ENCODE measurements around the gene CBR3.

The CBR3 gene

DNA sequence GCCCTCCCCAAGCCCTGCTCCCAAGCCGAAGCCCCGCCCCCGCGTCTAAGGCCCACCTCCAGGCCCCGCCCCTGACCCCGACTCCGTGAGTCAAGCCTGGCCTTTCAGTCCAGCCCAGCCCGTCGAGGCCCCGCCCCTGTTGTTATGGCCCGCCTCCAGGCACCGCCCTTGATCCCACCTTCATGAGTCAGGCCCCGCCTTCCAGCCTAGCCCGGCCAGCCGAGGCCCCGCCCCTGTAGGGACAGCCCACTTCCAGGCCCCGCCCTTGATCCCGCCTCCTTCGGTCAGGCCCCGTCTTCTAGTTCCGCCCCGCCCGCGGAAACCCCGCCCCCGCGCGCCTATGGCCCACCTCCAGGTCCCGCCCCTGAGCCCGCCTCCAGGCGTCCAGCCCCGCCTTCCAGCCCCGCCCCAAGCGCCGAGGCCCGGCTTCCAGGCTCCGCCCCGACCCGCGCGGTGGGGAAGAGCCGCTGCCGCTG lies 21.5 kb downstream of the CBR3 start:
- DNase-seq (ENCODE audit: low read depth), result peak; percentile 100

DNA sequence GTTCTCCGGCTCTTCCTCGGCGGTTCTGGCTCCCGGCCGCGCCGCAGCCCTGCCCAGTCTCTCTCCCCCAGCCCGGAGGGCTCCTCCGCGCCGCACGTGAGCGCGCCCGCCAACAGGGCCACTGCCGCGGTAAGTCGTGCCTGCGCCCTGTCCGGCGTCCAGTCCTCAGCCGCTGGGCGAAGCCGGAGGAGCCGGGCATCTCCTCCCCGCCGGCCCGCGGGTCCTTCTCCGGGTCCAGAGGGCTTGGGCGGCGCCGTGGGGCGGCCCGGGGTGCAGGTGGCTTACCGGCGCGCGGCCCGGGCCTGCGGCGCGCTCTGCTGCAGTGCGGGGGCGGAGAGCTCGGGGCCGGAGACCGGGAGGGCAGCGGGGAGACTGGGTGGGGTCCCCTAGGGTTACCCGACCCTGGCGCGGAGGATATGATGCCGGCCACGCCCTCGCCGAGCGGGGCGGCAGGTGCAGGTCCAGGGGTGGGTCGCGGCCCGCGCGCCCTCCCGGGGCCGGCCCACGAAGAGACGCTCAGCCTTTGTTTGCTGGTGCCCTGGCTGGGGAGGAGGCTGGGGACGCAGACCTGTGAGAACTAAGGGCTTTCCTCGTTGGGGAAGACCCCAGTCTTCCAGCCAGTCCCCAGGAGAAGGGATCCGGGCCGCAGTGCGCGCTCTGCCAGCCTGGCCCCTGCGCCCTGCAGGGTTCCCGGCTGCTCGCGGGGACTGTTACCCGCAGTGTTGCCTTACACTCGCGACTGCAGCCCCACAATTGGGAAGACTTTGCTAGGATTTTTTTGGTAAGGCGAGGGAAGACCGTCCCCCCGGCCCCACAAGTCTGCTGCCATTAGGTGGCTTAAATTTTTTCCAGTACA lies 22.2 kb downstream of the CBR3 start, which contains the start of gene DOP1B:
DOP1B (plus strand) TSS at position 10 of the 856 bp plus-strand sequence. CDS start 7,910 bp downstream, outside the sequence.
- DNase-seq (ENCODE audit: low read depth), result no peak

DNA sequence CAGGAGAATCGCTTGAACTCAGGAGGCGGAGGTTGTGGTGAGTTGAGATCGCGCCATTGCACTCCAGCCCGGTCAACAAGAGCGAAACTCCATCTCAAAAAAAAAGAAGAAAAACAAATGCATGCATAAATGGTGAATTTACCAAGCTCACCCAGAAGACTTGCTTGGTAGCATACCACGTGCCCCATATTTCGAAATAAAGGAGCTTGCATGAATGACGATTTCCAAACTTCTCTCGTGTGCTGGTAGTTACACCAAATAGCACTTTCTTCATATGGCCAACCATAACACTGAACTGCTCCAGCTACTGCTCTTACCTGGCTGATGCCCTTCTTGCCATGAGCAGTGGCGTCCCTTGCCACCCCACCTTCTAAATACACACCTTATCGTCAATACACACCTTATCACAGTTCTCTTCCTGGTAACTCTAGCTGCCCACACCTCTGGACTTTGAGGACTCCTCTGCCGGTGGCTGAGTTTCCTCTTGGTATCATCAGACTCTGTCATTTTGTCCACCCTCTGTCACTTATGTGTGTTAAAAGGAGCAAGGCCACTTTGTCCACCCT lies 24.6 kb downstream of the CBR3 start:
- DNase-seq (ENCODE audit: low read depth), result no peak

DNA sequence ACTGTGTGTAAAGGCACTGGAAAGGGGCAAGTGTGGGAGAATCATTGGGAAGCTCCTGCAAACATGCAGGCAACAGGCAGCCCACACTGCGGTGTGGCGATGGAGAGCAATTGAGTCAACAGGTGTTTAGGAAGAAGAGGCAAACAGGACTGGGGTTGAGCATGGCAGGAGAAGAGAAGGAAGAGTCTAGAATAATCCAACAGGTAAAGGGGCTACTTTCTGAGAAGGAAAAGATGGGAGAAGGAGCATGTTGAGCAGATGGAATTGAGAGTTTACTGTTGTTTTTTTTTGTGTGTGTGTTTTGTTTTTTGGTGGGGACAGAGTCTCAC lies 25.9 kb downstream of the CBR3 start:
- no peak for DNase-seq (ENCODE audit: low read depth)

DNA sequence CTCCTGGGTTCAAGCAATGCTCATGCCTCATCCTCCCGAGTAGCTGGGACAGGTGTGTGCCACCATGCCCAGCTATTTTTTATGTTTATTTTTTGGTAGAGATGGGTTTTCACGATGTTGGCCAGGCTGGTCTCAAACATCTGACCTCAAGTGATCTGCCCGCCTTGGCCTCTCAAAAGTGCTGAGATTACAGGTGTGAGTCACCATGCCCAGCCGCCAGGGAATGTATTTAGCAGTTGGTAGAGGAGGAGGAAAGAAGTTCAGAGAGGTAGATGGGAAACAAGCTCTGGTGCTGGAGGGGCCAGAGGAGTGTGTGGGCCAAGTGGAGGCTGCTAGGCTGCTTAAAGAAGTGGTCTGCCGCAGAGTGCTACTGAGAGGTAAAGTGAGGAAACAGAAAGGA lies 27.8 kb downstream of the CBR3 start:
- DNase-seq (ENCODE audit: low read depth), result no peak

DNA sequence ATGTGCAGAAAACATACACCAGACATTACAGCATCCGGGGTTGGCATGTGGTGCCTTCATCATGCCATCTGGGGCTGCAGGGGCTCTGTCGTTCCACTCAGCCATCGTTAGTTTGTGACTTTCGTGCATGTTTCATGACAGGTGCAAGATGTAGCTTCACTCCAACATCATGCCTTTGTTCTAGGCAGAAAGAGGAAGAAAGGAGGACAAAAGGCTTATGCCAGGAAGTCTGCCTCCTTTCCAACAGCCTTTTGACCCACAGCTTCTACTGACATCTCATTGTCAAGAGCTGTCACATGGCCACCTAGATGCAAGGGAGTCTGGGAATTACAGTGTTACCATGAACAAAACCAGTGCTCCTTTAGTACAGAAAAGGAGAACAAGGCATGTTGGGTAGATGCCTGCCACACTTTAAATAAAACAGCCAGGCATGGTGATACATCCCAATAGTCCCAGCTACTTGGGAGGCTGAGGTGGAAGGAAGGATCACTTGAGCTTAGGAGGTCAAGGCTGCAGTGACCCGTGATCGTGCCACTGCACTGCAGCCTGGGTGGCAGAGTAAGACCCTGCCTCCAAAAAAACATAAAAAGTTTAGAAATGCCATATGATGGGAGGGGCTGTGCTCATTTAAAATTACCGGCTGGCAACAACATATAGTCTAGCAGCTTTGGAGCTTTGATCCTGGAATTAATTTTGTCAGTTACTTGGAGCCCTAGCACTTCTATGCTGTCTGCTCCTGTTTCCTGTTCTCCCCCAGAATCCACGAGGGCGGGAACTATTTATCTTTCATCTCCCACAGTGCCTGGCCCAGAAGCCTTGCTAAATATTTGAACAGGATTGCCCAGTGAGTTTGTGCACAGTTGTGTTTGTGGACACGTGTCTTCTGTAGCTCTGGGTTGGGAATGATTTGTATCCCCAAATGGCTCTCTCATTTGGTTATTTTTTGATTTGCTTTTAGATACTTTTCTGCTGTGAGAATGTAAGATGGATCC lies 29.2 kb downstream of the CBR3 start:
- no peak for DNase-seq (ENCODE audit: low read depth)

DNA sequence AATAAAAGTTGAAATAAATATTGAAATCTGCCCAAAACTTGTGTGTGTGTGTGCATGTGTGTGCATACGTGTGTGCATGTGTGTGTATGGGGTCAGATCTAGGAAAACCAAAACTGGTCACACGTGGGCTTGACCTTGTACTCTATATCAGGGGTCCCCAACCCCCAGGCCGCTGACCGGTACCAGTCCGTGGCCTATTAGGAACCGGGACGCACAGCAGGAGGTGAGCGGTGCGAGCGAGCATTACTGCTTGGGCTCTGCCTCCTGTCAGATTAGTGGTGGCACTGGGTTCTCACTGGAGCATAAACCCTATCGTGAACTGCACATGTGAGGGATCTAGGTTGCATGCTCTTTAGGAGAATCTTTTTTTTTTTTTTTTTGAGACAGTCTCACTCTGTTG lies 30.5 kb downstream of the CBR3 start:
- DNase-seq (ENCODE audit: low read depth), result no peak

DNA sequence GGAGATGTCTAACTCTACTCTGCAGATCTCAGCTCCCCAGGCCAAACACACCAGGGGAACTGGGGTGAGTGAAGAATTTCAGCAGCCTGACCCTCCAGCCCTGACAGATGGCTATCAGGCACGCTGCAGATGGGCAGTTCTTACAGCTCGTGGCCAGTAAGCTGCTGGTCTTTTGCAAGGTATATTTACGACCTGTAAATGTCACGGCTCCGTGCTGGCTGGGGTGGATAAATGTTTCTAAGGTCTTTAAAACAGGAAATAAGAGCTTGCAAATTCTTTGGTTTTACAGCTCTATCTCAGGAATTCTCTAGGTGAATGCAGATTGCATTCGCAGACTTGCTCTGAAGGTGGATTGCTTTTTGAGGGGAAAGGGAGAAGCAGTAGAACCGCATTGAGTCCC lies 31.8 kb downstream of the CBR3 start:
- no peak for DNase-seq (ENCODE audit: low read depth)

DNA sequence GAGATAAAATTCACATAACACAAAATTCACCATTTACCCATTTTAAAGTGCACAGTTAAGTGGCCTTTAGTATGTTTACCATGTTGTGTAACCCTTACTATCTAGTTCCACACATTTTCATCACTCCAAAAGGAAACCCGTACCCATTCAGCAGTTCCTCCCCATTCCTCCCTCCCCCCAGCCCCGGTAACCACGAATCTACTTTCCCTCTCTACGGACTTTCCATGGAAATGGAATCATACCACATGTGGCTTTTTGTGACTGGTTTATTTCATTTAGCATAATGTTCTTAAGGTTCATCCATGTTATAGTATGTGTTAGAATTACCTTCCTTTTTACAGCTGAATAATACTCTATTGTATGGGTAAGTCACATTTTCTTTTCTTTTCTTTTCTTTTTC lies 32.7 kb downstream of the CBR3 start:
- no peak for DNase-seq (ENCODE audit: low read depth)

DNA sequence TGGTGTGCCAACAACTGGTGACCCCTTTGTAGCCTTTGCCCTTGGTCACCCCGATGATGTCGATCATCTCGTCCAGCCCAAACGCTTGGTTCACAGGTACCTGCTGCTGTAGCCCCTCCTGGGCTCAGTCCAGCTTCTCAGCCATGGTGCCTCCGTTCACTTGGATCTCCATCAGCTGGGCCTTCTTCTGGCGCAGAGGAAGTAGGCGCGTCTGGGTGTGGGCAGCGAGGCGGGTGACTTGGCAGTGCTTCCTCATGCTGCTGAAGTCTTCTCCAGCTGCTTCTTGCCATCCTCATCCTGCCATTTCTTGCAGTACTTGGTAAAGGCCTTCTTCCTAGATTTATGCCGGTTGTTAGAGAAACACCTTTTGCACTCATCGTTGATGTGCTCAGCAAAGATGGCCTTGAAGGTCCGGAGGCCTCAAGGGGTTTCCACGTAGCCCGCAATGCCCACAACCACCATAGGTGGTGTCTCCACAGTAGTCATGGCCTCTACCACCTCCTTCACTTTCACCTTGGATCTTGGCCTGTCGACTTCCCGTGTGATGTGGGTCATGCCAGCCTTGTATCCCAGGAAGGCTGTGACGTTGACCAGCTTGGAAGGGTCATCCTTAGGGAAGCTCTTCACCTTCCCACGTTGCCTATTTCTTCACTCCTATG lies 34.7 kb downstream of the CBR3 start:
- no peak for DNase-seq (ENCODE audit: low read depth)

DNA sequence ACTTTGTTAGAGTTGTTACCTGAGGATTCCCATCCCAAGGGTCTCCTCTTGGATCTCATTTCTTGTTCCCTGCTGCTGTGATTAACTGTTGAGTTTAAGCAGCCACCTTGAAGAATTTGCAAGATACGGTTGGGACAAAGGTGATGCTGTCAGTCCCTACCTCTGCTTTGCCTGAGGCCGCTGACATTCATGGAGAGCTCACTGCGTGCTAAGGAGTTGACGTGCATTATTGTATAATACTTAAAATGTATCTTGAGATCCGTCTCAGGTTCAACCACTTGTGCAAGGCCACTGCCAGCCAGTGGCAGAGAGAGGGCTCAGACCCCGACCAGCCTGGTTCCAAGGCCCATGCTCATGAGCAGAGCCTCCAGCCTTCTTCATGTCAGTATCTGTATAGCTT lies 35.9 kb downstream of the CBR3 start:
- no peak for DNase-seq (ENCODE audit: low read depth)

DNA sequence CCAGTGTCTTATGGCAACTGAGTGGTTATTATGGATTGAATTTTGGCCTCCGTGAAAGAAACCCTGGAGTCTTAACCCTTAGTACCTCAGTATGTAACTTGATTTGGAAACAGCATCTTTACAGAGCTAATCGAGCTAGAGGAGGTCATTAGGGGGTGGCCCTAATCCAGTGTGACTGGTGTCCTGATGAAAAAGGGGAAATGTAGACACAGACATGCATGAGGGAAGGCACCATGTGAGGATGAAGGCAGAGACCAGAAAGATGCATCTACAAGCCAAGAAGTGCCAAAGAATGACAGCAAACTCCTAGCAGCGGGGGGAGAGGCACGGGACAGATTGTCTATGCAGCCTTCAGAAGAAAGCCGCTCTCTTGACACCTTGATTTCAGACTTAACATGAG lies 36.5 kb downstream of the CBR3 start:
- no peak for DNase-seq (ENCODE audit: low read depth)

DNA sequence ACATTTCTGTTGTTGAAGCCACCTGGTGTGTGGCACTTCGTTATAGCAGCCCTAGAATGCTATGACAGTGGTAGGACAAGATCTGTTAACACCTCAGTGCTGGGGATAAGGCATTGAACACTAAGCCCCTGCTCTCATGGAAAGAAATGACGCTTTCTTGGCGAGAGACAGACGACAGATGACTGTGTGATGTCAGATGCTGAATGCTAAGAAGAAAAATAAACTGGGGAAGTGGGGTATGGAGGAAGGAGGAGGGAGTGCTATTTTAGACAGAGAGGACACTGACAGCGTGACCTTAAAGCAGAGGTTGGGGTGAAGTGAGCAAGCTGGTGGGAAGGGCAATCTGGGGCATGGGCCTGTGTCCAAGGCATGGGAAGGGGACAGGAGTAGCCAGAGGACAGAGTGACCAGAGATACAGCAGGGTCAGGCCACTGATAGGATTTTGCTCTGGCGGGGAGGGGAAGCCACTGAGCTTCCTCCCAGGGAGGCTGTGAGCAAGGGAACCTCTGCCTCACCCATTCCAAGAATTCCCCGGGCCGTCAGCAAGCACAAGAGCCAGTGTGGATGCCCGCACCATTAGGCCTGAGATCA lies 37.0 kb downstream of the CBR3 start:
- DNase-seq (ENCODE audit: low read depth), result no peak

DNA sequence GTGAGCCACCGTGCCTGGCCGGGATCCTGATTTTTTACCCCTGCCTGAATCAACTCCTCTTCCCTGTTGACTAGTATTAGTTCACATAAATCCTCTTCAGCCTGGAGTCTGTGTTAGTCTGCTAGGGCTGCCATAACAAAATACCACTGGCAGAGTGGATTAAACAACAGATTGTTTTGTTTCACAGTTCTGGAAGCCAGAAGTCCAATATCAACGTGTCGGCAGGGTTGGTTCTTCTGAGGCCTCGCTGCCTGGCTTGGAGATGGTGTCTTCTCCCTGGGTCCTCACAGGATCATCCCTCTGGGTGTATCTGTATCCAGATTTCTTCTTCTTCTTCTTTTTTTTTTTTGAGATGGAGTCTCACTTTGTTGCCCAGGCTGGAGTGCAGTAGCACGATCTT lies 39.9 kb downstream of the CBR3 start:
- DNase-seq (ENCODE audit: low read depth), result no peak

DNA sequence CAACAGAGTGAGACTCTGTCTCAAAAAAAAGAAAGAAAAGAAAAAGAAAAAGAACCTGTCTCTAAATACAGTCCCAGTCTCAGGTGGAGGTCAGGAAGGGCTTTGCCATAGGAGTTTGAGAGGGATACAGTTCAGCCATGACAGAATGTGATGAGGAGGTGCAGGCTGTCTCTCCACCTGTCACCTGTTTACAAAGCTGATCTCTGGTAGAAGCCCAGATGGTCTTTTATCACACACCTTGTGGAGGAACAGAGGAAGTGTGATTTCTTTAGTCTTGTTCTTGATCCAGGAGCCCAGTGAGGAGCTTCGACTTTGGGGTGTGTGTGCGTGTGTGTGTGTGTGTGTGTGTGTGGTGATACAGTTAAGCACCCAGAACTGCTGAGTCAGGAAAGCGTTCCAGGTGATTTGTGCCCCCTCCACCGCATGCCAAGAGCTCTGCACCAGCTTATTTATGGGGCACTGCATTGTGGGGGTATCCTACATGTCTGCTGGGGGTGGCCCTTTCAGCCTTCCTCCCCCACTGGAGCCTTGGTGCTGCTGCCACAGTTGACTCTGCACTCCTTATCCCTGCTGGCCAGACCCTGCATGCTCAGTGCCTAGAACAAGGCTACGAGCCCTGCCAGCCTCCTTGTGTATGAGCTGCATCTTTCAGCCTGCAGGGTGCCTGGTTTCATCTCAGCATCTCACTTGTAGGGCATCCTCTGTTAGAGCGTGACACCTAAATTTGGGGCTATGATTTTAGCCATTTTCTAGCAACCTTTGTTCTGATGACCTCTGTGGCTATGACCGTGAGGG lies 41.1 kb downstream of the CBR3 start:
- DNase-seq (ENCODE audit: low read depth), result no peak

DNA sequence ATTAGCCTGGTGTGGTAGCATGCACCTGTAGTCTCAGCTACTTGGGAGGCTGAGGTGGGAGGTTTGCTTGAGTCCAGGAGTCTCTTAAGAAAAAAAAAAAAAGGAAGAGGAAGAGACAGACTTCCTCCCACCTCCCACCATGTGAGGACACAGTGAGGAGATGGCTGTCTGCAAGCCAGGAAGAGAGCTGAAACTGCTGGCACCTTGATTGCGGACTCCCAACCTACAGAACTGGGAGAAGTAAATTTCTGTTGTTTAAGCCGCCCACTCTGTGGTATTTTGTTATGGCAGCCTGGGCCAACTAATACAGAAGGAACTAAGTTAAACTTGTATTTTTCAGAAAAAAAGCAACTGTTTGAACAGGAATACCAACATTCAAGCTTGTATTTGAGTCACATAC lies 43.5 kb downstream of the CBR3 start:
- no peak for DNase-seq (ENCODE audit: low read depth)

DNA sequence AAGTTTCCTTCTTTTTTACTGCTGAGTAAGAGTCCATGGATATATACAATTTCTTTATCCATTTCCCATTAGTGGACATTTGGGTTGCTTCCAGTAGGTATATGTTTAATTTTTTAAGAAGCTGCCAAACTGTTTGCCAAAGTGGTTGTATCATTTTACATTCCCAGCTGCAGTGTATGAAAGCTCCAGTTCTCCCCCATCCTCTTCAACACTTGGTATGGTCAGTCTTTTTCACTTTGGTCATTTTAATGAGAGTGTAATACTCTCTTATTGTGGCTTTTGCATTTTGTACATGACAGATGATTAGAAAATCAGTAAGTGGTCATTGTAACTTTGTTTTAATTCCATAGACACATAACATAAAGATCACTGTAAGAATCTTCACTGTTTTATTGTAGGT lies 44.3 kb downstream of the CBR3 start:
- no peak for DNase-seq (ENCODE audit: low read depth)

DNA sequence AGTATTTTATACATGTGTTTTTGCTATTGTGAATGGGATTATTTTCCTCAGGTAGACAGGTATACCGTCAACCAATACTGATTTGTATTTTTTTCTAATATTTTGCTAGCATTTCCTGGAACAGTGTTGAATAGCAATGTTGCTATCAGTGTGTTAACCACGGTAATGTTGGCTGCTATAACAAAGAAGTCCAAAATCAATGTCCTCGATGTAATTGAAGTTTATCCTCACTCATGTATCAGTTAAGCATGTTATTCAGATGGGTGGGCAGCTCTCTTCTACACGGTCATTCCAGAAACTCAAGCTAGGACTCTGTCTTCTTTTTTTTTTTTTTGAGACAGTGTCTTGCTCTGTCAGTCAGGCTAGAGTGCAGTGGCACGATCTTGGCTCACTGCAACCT lies 46.1 kb downstream of the CBR3 start:
- DNase-seq (ENCODE audit: low read depth), result no peak

DNA sequence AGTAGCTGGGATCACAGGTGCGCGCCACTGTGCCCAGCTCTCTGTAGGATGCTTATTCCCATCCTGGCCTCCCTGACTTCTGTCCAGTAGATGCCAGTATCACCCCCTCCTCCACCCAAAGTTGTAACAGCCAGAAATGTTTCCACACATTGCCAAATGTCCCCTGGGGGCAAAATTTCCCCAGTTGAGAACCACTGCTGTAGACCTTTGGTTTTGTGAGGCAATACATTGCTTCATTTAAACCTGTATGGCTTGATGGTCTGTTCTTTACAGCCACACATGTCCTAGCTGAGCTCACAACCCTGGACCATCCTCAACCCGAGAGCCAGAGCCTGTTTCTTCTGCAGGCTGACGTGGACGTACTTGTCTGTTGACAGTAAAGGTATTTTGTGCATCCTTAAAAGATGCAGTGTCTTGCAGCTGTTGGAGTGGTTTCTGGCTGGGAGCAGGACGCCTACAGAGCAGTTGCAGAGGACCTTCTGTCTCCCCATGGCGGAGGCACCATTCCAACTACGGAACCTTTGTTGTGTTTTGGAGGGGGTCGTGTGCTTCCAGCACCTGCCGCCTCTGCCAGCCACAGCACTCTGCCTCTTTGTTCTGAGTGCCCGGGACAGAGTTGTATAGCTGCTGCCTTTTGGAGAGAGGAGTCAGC lies 48.4 kb downstream of the CBR3 start:
- DNase-seq (ENCODE audit: low read depth), result no peak

DNA sequence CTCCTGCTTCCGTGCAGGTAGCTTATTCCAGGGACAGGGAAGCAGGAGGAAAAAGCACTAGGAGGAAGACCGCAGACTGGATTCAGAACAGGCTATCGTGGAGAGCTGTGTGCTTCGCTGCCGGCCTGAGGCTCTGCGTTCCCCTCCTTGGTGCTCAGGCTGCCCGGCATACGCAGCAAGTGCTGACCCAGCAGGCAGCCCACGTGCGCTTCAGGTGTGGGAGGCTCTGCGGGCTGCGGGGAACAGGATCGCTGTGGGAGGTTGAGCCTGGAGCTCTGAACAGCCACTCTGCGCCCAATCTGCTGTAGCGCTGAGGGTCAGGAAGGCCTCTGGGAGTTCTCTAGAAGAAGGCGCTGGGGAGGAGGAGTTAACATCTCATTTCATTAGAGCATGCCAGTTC lies 49.7 kb downstream of the CBR3 start:
- DNase-seq (ENCODE audit: low read depth), result no peak

Measured in activated T-helper 1 cell treated with Interleukin-2 at 50 U/mL for 16 hours (primary cell).